ENCODE results near the gene TBATA.

Gene TBATA

DNA sequence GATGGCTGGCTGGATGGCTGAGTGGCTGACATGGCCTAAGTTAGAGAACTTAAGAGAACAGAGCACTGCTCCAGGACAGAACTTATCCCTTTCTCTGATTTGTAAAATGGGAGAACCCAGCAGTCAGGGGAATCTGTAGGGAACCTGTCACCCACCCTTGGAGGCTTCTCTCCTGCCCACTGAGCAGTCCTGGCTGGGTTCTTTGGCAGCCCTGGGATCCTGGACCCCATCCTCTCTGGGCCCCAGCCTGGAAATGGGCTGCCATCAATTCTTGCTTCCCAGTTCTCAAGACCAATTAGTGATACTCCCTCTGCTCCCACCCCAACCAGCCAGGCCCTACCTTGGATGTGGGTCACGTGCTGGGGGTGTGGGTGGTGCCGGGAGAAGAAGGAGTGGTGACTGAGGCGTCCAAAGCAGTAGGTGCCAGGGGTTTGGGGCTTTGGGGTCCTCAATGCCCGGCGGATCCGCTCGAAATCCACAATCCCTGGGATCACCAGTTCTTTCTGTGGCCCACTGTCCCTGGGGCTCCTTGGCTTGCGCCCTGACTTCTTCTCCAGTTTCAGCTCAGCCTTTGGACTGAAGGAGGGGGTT lies 3.6 kb downstream of the TBATA start:
- TF ChIP-seq JUND (IDR thresholded peaks at IDR 0.05; ENCODE audit: low read depth), result no peak
- in situ Hi-C loops (cut with HindIII; ENCODE audit: low pct_unique_long_range_greater_than_20kb, low sequenced_read_pairs), result no loop called here
- DNase-seq (ENCODE audit: low read depth in 1 of 2, low spot score in 1 of 2), result no peak

DNA sequence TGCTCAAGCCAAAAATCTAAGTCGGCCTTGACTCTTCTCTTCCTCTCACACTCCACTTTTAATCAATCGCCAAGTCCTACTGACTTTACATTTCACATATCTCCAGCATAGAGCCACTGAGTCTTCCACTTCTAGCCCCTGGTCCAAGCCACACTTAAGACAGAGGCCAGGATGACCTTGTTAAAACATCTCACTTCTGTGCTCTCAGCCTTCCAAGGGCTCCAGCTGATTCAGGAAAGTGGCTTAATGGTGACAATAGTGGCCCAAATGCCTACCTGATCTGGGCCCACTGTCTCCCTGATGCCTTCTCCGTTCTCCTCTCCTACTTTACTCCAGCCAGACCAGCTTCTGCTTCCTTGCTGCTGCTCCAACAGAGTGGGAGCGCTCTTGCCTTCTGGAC lies 4.4 kb downstream of the TBATA start:
- no peak for DNase-seq (ENCODE audit: low read depth in 1 of 2, low spot score in 1 of 2)
- in situ Hi-C loops (cut with HindIII; ENCODE audit: low pct_unique_long_range_greater_than_20kb, low sequenced_read_pairs), result no loop called here
- no peak for TF ChIP-seq JUND (IDR thresholded peaks at IDR 0.05; ENCODE audit: low read depth)

DNA sequence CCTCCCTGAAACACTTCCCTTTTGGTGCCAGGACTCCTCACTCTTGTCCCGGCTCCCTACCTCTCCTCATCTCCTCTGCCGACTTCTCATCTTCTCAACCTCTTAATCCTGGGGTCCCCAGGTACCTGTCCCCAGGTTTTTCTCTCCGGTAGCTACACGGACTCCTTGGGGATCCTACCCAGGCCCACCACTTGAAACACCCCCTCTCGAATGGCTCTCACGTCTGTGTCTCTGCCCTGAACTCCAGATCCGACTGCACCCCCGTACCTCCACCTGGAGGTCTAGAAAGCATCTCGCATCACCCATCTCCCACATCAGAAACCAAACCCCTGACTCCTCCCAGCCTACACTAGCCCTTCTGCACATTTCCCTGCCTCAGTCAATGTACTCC lies 4.8 kb downstream of the TBATA start:
- DNase-seq (ENCODE audit: low read depth in 1 of 2, low spot score in 1 of 2), result no peak
- in situ Hi-C loops (cut with HindIII; ENCODE audit: low pct_unique_long_range_greater_than_20kb, low sequenced_read_pairs), result no loop called here
- TF ChIP-seq JUND (IDR thresholded peaks at IDR 0.05; ENCODE audit: low read depth), result no peak

DNA sequence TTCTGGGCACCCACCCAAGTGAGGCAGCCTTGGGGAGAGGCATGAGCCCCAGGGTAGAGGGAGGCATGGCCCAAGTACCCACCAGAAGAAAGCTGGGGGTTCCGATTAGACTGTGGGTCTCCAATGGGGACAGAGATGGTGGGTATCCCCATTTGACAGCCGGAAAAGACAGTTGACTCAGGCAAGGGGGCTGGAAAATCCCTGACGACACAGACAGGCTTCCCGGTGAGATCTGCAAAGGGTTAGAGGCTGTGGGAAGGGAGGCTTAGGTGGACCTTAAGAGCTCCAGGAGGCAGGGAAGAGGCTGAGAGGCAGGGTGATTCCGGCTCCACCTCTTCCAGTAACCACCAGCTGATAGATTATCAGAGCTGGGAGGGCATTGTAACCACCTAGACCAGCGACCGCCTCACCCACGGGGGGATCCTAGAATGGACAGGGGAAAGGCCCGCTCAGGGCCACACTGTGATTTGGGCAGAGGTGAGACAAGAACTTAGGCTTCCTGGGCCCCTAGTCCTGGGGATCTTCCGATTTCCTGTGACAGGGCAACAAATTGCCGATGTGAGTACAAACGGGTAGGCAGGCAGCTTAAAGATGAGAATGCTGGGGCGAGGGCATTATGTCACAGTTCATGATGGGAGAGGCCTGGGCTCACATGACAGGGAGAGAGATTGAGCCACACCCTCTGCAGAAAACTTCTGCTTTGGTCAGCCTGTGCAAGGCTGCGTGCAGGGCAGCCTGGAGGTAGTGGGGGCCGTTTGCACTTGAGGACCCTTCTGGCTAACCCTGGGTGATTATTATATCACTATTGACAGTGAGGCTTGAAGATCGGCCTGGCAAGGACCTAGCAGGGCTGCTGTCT lies 5.4 kb downstream of the TBATA start:
- TF ChIP-seq JUND (IDR thresholded peaks at IDR 0.05; ENCODE audit: low read depth), result no peak
- in situ Hi-C loops (cut with HindIII; ENCODE audit: low pct_unique_long_range_greater_than_20kb, low sequenced_read_pairs), result no loop called here
- no peak for DNase-seq (ENCODE audit: low read depth in 1 of 2, low spot score in 1 of 2)

DNA sequence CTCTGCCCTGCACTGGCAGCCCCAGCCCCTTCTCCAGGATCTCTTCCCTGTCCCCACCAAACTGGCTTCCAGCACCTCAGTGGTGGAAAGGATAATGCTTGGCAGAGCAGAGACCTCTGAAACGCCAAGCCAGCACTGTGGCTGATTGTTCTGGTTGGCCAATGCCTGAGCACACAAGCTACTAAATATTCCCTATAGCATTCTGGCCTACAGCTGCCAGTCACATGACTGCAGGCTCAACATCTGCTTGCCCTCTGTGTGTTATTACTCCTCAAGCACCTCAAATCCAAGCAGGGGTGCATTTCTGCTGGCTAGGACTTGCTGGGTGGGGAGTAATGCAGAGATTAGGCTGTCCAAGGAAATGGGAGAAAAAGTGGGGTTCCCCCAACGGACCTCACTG lies 6.1 kb downstream of the TBATA start:
- no peak for DNase-seq (ENCODE audit: low read depth in 1 of 2, low spot score in 1 of 2)
- TF ChIP-seq JUND (IDR thresholded peaks at IDR 0.05; ENCODE audit: low read depth), result no peak
- in situ Hi-C loops (cut with HindIII; ENCODE audit: low pct_unique_long_range_greater_than_20kb, low sequenced_read_pairs), result no loop called here

DNA sequence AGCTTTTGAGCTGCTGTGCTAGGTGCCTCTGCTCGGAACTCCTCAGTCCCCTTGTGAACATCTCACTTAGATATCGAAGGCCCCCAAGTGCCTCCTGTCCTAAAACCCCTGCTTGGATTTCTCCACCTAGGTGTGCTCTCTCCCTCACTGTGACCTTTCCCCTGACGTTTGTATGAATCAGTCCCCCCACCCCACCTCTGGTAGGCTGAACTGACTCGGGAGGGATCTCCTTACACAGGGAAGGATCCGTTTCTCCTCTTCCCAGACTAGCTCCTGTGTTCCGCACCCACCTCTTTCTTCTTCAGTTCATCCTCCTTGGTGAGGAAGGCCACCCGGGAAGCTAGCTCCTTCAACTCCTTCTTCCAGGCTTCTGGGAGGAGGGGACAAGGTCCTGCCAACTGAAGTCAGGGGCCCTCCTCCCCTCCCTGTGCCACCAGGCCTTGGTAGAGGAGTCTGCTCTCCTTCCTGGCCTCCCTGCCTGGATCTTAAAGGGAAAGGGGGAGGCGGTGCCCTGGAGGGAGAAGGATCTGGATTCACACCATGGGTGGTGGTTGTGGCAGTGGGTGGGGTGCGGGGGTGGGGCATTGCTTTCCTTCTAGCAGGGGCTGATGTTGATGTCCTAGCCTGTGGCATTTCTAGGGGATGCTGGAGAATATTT lies 6.8 kb downstream of the TBATA start:
- no peak for TF ChIP-seq JUND (IDR thresholded peaks at IDR 0.05; ENCODE audit: low read depth)
- DNase-seq (ENCODE audit: low read depth in 1 of 2, low spot score in 1 of 2), result no peak
- in situ Hi-C loops (cut with HindIII; ENCODE audit: low pct_unique_long_range_greater_than_20kb, low sequenced_read_pairs), result no loop called here

DNA sequence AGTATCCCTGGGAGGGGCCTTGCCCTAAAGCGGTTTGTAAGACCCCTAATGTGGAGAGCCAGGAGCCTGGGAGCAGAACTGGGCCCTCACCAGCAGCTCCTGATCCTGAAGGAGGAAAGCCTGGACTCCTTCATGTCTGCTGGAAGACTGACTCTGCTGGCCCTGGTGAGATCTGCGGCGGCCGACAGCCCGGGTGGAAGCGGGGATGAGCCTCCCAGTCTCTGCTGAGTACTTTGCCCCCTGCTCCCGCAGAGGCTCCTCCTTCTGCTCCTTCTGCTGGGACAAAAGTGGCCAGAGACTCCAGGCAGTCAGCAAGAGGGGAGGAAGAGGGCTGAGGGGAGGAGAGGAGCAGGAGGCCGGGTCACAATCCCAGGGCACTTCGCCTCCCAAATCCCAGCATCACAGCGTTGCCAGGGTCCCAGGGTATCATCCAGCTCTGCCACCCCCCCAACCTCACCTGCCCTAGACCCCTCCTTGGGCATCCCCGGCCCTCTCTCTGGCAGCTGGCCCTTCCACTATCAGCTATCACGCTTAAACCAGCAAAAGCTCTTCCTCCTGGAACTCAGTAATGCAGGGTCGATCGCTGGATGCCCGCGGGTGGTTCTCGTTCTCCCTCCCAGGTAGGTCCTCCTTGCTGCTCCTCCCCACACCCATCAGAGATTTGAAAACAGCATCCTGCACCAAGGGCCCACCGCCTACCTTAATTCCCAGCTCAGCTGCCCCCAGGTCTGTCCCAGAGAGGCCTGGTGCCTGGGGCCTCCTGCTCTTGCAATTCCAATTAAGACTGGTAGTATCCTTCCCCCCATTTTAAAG lies 7.9 kb downstream of the TBATA start:
- in situ Hi-C loops (cut with HindIII; ENCODE audit: low pct_unique_long_range_greater_than_20kb, low sequenced_read_pairs), result no loop called here
- DNase-seq (ENCODE audit: low read depth in 1 of 2, low spot score in 1 of 2), result no peak
- TF ChIP-seq JUND (IDR thresholded peaks at IDR 0.05; ENCODE audit: low read depth), result no peak

DNA sequence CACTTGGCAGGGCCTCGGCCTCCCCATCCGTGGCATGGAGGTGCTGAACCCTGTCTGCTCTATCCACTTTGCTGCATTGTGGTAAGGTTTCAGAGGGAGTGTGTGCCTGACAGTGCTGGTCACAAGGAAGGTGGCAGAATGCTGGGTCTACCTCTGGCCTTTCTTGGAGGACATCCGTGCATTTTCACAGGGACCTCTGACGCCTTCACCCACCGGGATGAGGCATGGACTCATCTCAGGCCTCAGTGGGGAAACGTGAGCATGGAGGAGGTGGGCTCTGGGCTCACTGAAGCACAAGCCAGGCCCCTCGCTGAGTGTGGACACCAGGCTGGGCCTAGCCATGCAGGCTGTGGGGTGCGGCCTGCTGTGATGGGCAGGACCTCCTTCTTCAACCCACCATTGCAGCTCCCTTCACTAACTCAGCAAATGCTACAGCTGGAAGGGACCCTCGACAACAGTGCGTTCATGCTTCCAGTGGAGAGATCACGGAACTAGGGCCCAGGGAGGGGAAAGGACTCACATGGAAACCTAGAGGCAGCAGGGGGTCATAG lies 8.6 kb downstream of the TBATA start:
- no peak for TF ChIP-seq JUND (IDR thresholded peaks at IDR 0.05; ENCODE audit: low read depth)
- in situ Hi-C loops (cut with HindIII; ENCODE audit: low pct_unique_long_range_greater_than_20kb, low sequenced_read_pairs), result no loop called here

DNA sequence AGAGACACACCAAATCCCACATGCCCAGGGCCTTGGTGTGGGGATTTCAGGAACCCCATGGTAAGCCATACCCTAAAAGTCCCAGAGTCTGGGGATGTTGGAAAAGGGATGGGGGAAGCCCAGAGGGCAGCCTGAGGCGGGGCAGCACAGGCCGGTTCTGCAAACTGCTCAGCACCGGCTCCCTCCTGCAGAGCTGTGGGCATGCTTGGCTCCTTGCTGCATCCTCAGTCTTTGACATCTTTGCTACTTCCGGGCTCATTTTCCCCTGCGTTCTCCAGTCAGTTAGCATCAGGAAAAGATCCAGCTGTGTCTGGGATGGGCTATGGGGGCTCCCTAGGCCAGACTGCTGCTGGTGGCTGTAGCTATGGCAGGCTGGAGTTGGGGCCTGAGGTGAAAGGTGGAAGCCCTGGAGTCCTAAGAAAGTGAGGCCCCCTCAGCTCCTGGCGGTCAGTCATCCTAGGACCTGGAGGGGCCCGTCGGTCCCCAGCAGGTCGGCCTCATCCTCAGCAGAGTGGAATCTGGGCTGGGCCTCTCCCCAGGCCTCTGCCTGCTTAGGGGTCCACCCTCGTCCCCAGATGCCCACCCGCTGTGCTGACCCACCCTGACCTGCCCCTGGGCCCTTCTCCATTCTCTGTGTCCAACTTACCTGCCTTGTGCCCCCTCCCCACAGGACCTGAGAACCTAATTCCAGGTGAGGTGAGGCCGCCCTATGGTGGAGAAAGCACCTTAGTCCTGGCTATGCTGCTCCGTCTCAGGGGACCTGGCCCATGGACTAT lies 9.3 kb downstream of the TBATA start:
- DNase-seq (ENCODE audit: low read depth in 1 of 2, low spot score in 1 of 2), result peak in 1 of 2 experiments; percentile 25
- no peak for TF ChIP-seq JUND (IDR thresholded peaks at IDR 0.05; ENCODE audit: low read depth)
- in situ Hi-C loops (cut with HindIII; ENCODE audit: low pct_unique_long_range_greater_than_20kb, low sequenced_read_pairs), result no loop called here

More for the DNA sequence above, 8.6 kb downstream of the TBATA start:
- no peak for DNase-seq (ENCODE audit: low read depth in 1 of 2, low spot score in 1 of 2)

DNA sequence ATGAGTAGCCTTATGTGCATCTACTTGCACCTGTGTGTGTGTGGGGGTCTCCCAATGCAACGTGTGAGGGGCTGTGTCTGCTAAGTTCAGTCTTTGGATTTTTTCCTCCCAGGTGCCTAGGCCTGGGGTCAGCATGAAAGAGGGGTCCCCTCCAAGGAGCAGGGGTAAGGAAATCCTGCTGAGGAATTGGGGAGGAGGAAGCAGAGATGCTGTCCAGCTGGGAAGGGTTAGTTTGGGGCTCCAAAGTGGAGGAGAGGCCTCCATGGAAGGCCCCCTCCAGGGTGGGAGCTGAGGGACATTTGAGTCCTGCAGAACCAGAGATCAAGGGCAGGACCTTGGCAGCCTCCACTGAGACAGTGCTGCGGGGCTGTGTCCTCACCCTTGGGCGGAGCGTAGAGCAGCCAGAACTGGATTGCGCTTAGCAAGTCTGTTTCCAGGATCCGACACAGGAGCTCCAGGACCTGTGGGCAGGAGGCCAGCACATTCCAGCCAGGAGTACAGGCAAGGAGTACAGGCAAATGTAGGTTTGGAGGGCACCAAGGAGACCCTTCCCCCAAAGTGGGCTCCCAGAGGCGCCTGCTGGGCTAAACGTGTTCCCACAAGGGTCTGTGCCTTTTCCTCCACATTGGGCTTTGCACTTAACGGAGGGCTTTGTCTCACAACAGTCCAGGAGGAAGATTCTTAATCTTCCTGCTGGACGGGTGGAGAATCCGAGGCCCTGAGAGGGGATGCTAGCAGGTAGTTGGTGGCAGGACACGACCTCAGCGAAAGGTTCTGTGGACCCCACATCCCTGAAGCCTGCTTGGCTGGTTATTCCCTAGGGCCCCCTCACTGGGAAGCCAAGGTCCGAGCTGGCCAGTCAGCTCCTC lies 10.1 kb downstream of the TBATA start:
- in situ Hi-C loops (cut with HindIII; ENCODE audit: low pct_unique_long_range_greater_than_20kb, low sequenced_read_pairs), result no loop called here
- TF ChIP-seq JUND (IDR thresholded peaks at IDR 0.05; ENCODE audit: low read depth), result no peak
- peak; percentile 76 to 92 for DNase-seq (ENCODE audit: low read depth in 1 of 2, low spot score in 1 of 2)
